Retina (tissue), 1 donor: Measurements from ENCODE around the gene PAK5.

Experiments
- DNase-seq: peaks from one replicate; pipeline ENCODE4 v3.0.0-alpha.2; 2016

PAK5 gene

DNA sequence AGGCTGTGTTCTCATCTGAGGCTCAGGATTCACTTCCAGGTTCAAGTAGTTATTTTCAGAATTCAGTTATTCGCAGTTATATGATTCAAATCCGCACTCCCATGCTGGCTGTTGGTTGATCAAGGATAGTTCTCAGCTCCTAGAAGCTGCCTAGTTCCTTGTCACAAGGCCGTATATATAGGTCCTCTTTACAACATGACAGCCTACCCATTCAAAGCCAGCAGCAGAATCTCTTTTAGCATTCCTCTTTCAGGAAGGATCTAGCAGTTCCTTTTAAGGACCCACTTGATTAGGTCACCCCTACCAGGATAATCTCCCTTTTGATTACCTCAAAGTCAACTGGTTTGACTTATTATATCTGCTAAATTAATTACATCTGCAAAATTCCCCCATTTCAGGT, 348.2 kb downstream of the PAK5 start:
- DNase-seq = no peak

- no peak for DNase-seq
These were observed 348.7 kb downstream of the PAK5 start for GRCh38 chr20:9490161-9490560.

GRCh38 chr20:9488063-9488462, 350.8 kb downstream of the PAK5 start:
- no peak for DNase-seq
